SK-N-SH treated with all-trans-retinoic acid at 6 μM for 48 hours (cell line): ENCODE data around the gene NT5DC1.

Source experiments
- ARNTL ChIP-seq: fragments of 450-650 bp; formaldehyde crosslinking; IDR thresholded peaks from 2 replicates; pipeline ENCODE4 v1.5.0; 2020; ENCODE audit warnings: low read depth, mild to moderate bottlenecking, moderate library complexity, borderline replicate concordance
- CREB5 ChIP-seq: fragments of 250-450 bp; sonication (Bioruptor Pico); IDR thresholded peaks from 2 replicates; pipeline ENCODE4 v1.5.1; 2020; ENCODE audit warnings: low read depth, mild to moderate bottlenecking, moderate library complexity
- CSDC2 ChIP-seq: fragments of 250-450 bp; sonication (Bioruptor Pico); IDR thresholded peaks from 2 replicates; pipeline ENCODE4 v1.5.0; 2020; ENCODE audit warnings: mild to moderate bottlenecking, moderate library complexity
- CSRNP3 ChIP-seq: fragments of 250-450 bp; sonication (Bioruptor Pico); IDR thresholded peaks from 2 replicates; pipeline ENCODE4 v1.5.1; 2021; ENCODE audit warnings: mild to moderate bottlenecking, moderate library complexity
- OSR1 ChIP-seq: fragments of 250-450 bp; sonication (Bioruptor Pico); IDR thresholded peaks from 2 replicates; pipeline ENCODE4 v1.8.0; 2022; ENCODE audit warnings: moderate library complexity, mild to moderate bottlenecking, inconsistent platforms
- PATZ1 ChIP-seq: fragments of 250-450 bp; sonication (Bioruptor Pico); IDR thresholded peaks from 2 replicates; pipeline ENCODE4 v1.8.0; 2020; ENCODE audit warnings: mild to moderate bottlenecking, moderate library complexity, borderline replicate concordance
- POU6F1 ChIP-seq: fragments of 250-450 bp; sonication (Bioruptor Pico); IDR thresholded peaks from 2 replicates; pipeline ENCODE4 v1.8.0; 2021; ENCODE audit warnings: low read depth, mild to moderate bottlenecking, moderate library complexity, borderline replicate concordance
- PPARA ChIP-seq: fragments of 250-450 bp; sonication (Bioruptor Pico); IDR thresholded peaks from 2 replicates; pipeline ENCODE4 v1.5.0; 2020; ENCODE audit warnings: mild to moderate bottlenecking, borderline replicate concordance
- RARB ChIP-seq: fragments of 250-450 bp; sonication (Bioruptor Pico); IDR thresholded peaks from 2 replicates; pipeline ENCODE4 v1.8.0; 2021; ENCODE audit warnings: mild to moderate bottlenecking, moderate library complexity
- TOX ChIP-seq: fragments of 250-450 bp; sonication (Bioruptor Pico); IDR thresholded peaks from 2 replicates; pipeline ENCODE4 v1.8.0; 2021; ENCODE audit warnings: mild to moderate bottlenecking, moderate library complexity, borderline replicate concordance
- ZC3H10 ChIP-seq: fragments of 250-450 bp; sonication (Bioruptor Pico); IDR thresholded peaks from 2 replicates; pipeline ENCODE4 v1.5.1; 2021; ENCODE audit warnings: mild to moderate bottlenecking, moderate library complexity
- ZFP3 ChIP-seq: fragments of 250-450 bp; sonication (Bioruptor Pico); IDR thresholded peaks from 2 replicates; pipeline ENCODE4 v1.5.0; 2020; ENCODE audit warnings: mild to moderate bottlenecking, moderate library complexity
- ZFP30 ChIP-seq: fragments of 450-650 bp; formaldehyde crosslinking; IDR thresholded peaks from 2 replicates; pipeline ENCODE4 v1.5.0; 2022; ENCODE audit warnings: mild to moderate bottlenecking, moderate library complexity

- TF ChIP-seq PPARA (CRISPR knock-in tag) (no peak), PATZ1 (CRISPR knock-in tag) (no peak), ZC3H10 (CRISPR knock-in tag) (no peak), TOX (CRISPR knock-in tag) (no peak), CREB5 (no peak), POU6F1 (no peak), OSR1 (CRISPR knock-in tag) (no peak), ARNTL (CRISPR knock-in tag) (no peak), ZFP30 (CRISPR knock-in tag) (no peak), ZFP3 (CRISPR knock-in tag) (no peak), CSRNP3 (CRISPR knock-in tag) (no peak), RARB (CRISPR knock-in tag) (no peak), CSDC2 (CRISPR knock-in tag) (no peak)
These were observed 58.0 kb downstream of the NT5DC1 start for GRCh38 chr6:116158641-116159040.
